Measurements from ENCODE around the gene SARNP. TPM values are rescaled to one million over a fixed set of nuclear protein-coding genes. Genes with fewer than 3 reads are reported as not detected.
"Not testable (repeated sequence)": the region's sequence is repeated elsewhere in the genome, so short reads cannot be mapped to it uniquely, and the experiment has no call there.

Gene SARNP
- total RNA-seq, 1 experiment from 2014 or later = 79.4 TPM

DNA sequence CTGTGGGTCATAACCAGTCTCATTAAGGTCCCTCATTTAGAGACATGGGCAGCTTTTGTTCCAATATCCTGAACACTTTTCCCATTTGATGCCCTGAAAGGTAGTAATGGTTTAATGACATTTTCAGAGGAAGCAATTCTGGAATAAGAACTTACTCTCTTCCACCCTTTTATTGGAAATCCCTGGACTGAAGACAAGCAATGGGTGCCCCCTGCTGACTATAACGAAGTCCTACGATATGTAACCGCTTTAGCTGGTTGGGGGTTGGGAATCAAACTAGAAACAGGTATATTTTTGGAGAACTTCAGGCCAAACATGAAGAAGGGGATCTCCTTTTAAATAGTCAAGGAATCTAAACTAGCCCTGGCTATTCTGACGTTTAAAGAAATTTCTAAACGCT is 20.5 kb downstream of the SARNP start:
- DNase-seq (ENCODE audit: low read depth) = peak; percentile 18

DNA sequence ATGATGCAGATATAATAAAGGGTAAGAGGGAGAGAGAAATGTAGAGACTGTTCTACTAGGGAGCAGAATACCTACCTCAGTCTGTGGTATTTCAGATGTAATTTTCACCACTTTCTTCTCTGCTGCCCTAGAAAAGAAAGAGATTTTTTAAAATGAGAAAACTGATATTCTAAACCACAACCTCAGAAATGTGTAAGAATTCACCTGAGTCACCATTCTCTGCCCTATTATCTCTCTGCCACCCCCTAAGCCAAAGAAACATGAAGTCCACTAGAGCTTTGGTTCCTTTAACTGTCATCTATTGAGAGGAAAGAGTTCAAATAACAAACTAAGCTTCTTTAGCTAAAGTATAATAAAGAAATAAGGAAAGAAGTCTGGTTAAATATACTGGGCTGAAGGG is 21.6 kb downstream of the SARNP start:
- no peak for DNase-seq (ENCODE audit: low read depth)

DNA sequence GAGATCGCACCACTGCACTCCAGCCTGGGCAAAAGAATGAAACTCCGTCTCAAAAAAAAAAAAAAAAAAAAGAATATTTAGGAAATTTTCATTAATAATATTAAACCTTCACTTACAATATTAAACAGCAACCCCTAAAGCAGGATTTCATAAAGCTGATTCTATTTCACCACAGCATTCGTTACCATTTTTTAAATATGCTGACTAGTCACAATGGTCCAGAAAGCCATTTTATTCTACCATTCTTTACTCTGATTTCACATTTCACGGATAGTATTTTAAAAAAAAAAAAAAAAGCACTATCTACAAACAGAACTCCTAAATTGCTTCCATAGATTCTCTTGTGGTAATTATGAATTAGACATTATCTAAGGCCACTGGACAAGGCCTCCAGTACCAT is 27.6 kb downstream of the SARNP start:
- DNase-seq (ENCODE audit: low read depth) = no peak

DNA sequence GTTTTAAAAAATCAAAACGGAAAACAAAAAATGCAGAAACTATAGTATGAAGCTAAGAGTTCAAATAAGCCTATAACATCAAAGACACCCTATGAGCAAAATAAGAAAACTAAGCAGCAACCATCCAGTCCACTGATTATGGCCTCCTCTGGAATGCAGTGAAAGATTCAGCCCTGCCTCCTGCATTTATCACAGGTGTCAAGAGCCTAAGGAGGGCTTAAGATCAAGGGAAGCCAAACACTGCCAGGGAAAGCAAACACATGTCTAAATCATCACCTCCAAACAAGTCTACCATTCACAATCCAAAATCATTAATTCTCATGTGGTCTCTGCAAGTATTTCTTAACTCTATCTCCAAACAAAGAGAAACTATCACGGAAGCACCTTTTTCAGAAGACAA is 28.4 kb downstream of the SARNP start:
- DNase-seq (ENCODE audit: low read depth) = no peak

DNA sequence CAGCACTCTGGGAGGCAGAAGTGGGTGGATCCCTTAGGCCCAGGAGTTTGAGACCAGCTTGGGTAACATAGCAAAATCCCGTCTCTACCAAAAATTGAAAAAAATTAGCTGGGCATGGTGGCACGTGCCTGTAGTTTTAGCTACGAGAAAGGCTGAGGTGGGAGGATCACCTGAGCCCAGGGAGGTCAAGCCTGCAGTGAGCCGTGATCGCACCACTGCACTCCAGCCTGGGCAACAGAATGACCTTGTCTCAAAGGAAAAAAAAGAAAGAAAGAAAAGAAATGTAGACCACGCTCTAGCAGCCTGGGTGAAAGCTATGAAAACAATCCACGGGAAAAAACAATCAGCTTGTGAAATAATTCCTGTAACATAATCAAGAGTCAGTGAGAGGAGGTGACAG is 29.0 kb downstream of the SARNP start:
- no peak for DNase-seq (ENCODE audit: low read depth)

DNA sequence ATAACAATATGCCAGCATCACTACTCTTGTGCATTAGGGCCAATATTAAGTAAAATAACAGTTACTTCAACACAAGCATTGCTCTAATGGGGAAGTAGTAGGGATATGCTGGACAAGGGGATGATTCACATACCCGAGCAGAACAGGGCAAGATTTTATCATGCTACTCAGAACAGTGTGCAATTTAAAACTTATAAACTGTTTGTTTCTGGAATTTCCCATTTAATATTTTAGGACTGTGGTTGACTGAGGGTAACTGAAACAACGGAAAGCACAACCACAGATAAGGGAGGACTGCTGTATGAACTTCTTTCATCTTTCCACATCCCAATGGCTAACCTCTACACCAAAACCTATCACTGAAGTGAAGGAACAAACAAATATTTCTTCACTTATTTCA is 36.8 kb downstream of the SARNP start:
- no peak for DNase-seq (ENCODE audit: low read depth)

DNA sequence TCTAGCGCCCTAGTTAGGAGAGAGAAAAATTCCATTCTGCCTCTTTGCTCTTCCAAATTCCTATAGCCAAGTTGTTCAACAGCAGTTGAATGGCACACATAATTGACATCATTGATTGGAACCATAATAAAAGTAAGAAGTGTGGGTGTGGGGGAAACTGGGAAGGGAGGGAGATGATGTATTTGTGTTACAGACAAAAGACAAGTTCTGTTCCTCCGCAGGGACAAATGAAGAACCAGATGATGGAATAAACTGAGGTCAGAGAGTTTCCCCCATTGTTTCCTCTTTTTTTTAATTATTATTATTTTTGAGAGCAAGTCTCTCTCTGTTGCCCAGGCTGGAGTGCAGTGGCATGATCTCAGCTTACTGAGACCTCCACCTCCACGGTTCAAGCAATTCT is 39.7 kb downstream of the SARNP start:
- no peak for DNase-seq (ENCODE audit: low read depth)

DNA sequence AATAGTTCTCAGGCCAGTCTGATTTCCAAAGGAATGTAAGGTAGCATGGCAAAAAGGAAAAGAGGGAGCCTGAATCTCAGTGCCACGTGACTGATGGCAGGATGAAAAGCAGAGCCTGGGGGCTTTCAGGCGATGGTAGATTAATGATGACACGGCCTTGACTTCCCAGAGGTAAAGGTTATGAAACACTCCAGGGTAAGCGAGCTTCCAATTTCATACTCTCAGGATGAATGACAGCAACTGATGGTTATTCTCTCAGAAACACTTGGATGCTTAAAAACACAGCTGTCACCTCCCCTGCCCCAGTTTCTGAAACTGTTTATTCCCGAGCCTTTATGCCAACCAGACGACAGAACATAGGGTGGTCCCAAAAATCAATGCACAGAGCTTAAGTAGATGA is 45.8 kb downstream of the SARNP start:
- DNase-seq (ENCODE audit: low read depth) = no peak

DNA sequence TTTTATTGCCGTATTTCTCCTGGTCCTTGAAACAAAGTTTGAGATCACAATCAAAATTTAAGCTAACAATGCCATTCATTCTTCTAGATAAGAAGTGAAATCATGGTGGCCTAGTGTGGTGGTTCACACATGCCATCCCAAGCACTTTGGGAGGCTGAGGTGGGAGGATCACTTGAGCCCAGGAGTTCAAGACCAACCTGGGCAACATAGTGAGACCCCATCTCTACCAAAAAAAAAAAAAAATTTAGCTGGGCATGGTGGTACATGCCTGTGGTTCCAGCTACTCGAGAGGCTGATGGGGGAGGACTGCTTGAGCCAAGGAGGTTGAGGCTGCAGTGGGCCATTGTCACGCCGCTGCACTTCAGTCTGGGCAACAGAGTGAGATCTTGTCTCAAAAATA is 50.4 kb downstream of the SARNP start:
- no peak for DNase-seq (ENCODE audit: low read depth)

DNA sequence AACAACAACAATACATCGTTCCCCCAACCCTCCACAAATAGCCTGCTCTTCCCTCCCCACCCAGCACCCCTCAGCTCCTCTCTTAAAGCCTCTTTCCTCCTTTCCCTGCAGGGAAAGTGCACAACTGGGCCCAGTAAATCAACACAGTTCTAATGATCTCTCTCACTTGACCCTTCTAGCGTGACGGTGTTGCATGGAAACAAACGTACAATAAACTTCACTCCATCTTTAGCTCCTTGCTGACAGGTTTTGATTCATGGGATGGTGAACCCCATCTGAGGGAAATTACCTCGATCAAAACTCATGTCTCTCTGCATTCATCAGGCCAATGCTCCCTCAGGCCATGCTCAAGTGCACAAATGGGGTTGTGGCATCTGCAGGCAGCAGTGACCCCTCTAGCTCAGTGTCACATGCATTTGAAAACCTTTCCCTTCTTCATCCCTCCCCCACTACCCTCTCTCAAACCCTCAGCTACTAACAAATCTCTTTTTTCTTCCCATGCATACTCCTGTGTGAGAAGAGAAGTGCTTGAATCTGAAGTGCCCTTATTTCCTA is 51.7 kb downstream of the SARNP start:
- DNase-seq (ENCODE audit: low read depth) = no peak

DNA sequence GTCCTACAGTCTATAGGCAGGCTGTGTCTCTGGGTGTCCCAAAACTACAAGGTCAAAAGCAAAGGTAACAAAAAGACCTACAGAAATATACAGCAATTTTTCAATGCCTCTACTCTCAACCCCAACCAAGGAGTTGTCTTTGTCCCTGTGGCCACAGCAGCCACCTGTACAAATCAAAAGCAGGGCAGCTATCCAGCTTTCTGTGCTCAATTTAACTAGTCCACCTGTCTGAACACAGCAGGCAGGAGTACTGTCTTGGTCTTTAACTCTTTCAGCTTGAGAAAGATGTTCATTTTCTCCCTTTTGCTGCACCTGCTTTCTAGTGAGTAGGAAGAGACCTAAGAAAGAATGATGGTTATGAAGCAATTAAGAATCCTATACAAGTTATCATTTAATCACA is 54.9 kb downstream of the SARNP start:
- no peak for DNase-seq (ENCODE audit: low read depth)

DNA sequence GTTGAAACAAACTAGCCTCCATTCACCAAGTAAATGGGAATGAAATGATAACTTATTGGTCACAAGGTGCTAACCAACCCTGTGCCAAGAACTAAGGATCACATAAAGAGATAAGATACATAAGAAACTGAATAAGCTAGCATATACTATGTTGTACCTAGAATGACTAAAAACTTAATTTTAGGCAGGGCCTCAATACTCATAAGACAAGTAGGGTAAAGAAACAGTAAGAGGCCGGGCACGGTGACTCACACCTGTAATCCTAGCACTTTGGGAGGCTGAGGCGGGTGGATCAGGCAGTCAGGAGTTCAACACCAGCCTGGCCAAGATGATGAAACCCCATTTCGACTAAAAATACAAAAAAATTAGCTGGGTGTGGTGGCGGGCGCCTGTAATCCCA is 56.9 kb downstream of the SARNP start:
- no peak for DNase-seq (ENCODE audit: low read depth)

DNA sequence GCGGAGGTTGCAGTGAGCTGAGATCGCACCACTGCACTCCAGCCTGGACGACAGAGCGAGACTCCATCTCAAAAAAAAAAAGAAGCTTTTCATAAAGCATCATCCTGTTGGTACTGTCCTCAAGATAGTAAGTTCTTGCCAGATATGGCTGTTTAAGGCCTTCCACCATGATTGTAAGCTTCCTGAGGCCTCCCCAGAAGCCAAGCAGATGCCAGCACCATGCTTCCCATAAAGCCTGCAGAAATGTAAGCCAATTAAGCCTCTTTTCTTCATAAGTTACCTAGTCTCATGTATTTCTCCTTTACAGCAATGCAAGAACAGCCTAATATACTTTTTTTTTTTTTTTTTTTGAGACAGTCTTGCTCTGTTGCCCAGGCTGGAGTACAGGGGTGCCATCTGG is 58.9 kb downstream of the SARNP start:
- DNase-seq (ENCODE audit: low read depth) = not testable (repeated sequence)

DNA sequence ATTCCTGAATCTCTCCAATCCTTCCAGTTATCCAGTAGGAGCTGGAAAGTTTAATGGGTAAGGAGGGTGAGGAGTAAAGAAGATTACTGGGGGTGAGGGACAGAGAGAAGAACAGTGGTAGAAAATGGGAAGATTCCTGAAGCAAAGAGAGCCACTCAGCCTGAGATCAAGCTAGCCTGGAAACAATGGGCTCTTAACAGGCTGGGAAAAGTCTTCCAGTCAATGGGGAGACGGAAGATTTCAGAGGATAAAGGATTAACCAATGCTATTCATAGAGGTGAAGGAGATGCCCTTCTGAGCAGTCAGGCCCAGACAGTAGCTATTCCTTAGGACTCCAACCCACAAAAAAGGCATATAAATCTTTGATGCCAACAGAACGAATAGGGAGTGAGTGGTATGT is 59.8 kb downstream of the SARNP start:
- DNase-seq (ENCODE audit: low read depth) = no peak

DNA sequence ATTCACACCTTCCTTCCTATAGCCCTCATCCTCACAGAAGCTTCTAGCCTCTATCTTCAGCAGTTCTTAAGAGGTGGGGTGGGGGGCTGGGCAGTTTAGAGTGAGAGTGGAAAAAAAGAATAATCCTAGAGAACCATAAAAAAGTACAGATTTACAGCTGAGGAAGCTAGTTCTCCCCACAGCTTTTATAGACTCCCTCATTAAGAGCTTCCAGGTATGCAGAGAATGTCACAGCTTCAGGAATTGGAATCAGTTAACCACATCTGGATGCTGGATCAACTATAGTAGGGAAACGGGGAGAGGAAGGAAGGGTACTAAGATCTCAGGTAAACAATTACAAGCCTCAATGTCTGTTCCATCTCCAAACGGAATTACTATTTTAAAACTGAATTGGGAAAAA is 62.3 kb downstream of the SARNP start:
- no peak for DNase-seq (ENCODE audit: low read depth)

DNA sequence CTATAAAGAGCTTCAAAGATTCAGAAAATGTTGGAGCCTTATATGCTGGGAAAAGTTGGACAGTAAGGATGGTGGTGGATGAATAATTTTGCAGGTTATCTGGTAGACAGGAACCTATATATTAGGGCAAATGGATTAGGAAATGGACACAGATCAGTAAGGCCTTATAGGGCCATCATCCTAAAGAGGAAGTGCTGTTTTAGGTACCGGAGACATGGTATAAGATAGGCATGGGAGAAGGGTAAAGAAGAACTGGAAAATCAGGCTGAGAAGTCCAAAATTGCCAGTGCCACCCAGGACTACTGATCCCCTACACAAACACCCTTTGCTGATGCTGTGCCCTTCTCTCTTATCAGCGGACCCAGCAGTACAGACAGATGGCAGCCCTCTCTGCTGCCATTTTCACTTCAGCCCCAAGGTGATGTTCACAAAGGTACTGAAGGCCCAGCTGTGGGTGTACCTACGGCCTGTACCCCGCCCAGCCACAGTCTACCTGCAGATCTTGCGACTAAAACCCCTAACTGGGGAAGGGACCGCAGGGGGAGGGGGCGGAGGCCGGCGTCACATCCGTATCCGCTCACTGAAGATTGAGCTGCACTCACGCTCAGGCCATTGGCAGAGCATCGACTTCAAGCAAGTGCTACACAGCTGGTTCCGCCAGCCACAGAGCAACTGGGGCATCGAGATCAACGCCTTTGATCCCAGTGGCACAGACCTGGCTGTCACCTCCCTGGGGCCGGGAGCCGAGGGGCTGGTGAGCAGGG is 69.1 kb downstream of the SARNP start:
- no peak for DNase-seq (ENCODE audit: low read depth)

DNA sequence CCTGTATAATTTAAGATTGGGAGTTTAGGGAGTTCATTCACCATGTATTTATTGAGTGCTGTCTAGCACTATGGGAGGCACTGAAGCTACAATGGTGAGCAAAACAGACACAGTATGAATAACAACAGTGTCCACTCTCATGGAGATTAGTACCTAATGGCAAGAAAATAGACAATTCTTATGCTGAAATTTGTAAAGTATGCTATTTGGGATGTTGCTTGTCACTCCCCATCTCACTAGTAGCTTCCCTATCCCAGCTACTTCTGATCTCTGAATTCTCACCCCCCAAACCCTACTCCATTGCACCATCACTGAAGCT is 70.7 kb downstream of the SARNP start:
- no peak for DNase-seq (ENCODE audit: low read depth)

DNA sequence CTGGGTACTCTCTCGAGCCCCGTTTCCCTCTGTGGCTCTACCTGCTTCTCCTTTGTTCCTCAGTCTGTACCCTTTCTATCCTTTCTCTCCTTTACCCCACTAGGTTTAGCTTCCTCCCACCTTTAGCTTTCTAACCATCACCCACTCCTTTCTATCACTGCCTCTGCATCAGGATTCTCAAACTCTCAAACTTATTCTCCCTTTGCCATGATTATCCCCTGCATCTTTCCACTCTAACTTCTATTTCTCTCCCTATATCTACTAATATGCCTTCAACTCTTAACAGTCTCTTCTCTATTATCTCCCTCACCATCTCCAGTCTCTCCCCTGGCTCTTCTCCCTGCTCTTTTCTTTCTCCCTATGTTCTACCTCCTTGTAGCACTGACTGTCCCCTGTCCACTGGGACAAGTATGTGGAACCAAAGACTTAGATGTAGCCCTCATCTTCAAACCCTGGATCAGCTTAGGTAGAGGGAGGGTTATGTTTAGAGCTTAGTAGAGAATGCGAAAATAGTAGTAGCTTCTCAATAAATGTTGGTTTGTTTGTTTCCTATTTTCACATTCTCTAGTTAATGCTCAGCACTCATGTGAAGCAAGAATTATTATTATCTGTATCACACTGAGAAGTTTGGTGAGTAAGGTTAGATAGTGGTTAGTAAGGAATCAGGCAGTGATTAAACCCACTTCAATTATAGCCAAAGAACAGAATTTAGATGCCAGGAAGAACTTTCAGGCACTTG is 71.2 kb downstream of the SARNP start:
- DNase-seq (ENCODE audit: low read depth) = no peak

DNA sequence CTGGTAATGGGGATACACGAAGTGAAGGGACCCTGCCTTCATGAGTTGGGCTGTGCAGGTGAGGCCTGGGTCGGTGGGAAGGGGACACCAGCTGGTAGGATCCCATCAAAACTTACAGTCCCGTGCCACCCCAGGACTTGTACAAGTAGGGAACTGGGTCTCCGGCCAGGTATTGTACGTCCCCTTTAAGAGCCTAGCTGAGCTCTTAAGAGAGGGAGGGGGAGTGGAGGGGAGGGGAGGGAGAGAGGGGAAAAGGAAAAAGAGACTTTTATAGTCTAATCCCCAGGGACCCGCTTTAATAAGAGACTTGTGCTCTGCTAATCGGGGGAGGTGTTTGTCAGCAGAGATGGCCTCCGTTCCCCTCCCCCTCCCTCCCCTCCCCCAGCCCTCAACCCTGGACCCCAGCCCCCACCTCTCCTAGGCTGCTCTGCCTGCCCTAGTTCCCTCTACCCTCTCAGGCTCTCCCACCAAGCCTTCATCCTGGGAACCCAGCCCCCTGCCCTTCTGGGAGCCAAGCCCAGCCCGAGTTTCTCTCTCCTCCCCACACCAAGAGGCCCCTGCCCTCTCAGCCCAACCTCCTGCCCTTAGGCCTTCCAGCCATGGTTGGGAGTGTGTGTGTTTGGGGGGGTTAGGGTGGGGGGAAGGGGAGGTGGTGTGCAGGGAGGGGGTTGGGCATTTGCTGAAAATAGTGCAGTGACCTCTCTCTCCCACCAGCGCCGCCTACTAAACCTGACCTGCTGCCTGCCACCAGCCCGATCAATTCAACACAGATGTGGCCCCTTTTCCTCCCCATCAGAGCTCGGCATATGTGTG is 72.0 kb downstream of the SARNP start:
- DNase-seq (ENCODE audit: low read depth) = no peak

DNA sequence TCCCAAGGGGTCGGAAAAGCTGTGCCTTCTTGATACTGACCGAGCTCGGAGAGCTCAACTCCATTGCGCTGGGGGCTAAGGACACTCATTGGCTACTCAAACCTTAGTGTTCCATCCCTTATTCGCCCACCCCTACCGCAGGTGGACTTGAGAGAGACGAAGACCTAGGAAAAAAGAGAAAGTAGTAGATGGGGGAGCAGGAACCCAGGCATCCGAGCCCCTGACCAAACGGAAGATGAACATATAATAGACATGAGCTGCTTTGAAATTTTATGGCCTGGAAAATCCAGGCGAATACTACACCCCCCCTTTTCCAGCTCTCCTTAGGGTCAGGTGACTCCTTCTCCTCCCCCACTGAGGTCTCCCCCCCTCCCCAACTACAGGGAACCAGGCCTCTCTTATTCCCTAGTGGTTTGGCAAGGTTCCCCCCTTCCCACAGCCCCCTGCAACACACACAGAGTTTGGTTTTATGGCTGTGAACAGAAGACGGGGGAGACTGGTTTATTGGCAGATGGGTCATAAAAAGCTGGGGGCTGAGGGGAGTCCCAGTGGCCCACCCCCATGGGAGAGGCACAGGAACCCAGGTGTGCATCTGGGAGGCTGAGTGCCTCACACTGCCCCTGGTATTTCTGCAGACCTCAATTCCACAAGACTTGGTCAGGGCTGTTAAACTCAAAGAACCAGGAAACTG is 73.0 kb downstream of the SARNP start:
- no peak for DNase-seq (ENCODE audit: low read depth)

All from HT1080 (cell line).